Kidney (tissue), 14 donors: ENCODE measurements around the gene FAM161A. TPM values are rescaled to one million over a fixed set of nuclear protein-coding genes. Genes with fewer than 3 reads are reported as not detected.

Experiments
- DNase-seq, 5 donors: peaks; one replicate each; pipeline ENCODE4 v3.0.0-alpha.2; 2013 to 2020
- FAIRE-seq: peaks from 2 replicates; lab custom pipeline; 2012; peaks lifted over from hg19 to GRCh38; lab: Jason Lieb, UNC
- H3K27ac ChIP-seq, 2 donors: one replicate each; pipeline ENCODE4 v1.7.0; 2013; ENCODE audit warnings: low read depth in 2 of 2, low read length in 2 of 2, inconsistent platforms in 1 of 2
- H3K27me3 ChIP-seq: one replicate; pipeline ENCODE4 v1.7.1; 2013; ENCODE audit warnings: low read length, inconsistent platforms; ENCODE audit not compliant: control insufficient read depth, insufficient read depth
- H3K36me3 ChIP-seq, 3 donors: one replicate each; pipeline versions ENCODE4 v1.7.0 to v1.7.1; 2013; ENCODE audit warnings: low read length in 3 of 3, control low read depth in 1 of 3, inconsistent platforms in 1 of 3; ENCODE audit not compliant: insufficient read depth in 3 of 3, control insufficient read depth in 2 of 3
- H3K4me1 ChIP-seq, 3 donors: one replicate each; pipeline versions ENCODE4 v1.7.0 to v1.7.1; 2013; ENCODE audit warnings: low read length in 3 of 3, inconsistent platforms in 1 of 3, low read depth in 1 of 3; ENCODE audit not compliant: control insufficient read depth in 2 of 3, insufficient read depth in 2 of 3
- H3K4me3 ChIP-seq, 3 donors: one replicate each; pipeline versions ENCODE4 v1.7.0 to v1.8.1; 2013; ENCODE audit warnings: low read length in 3 of 3, control low read depth in 1 of 3, inconsistent platforms in 1 of 3
- H3K9ac ChIP-seq, 3 donors: one replicate each; pipeline versions ENCODE4 v1.7.0 to v1.7.1; 2013; ENCODE audit warnings: low read length in 3 of 3, control low read depth in 1 of 3, inconsistent platforms in 1 of 3
- H3K9me3 ChIP-seq, 3 donors: one replicate each; pipeline versions ENCODE4 v1.7.0 to v1.7.1; 2013; ENCODE audit warnings: low read length in 3 of 3, control low read depth in 1 of 3, inconsistent platforms in 1 of 3; ENCODE audit not compliant: control insufficient read depth in 2 of 3, insufficient read depth in 1 of 3
- intact Hi-C: fragments of 100-400 bp; cut with DNase I; formaldehyde crosslinking; loops from one replicate; pipeline ENCODE4 v1.11.1; 2022
- polyA plus RNA-seq: library from polyadenylated mRNA; stranded (reverse); fragments of 350-450 nt; fragmentation: Illumina TruSeq; extraction: RNeasy Lipid Tissue Mini Kit (QIAGEN cat#74804); gene quantifications from one replicate; pipeline ENCODE4 v1.2.3, GENCODE V29; 2014; ENCODE audit warnings: low read depth, low replicate concordance; ENCODE audit not compliant: insufficient read depth
- total RNA-seq: library from RNA; stranded (reverse); fragmentation: NEBNext Ultra II Directional; extraction: Animal tissue kit (Norgen Biotek cat#: 25700); gene quantifications from one replicate; pipeline ENCODE4 v1.2.1, GENCODE V29; 2021
- TF ChIP-seq, protein P1 (sequence below): IDR thresholded peaks from 3 replicates; pipeline ENCODE4 v1.5.1; 2012; ENCODE audit warnings: mild to moderate bottlenecking, moderate library complexity, borderline replicate concordance; ENCODE audit not compliant: insufficient read depth; ENCODE audit errors: extremely low read depth
- donor health status: control.
- donor health status: control.
- donor health status: control.
- donor health status: control.
- donor health status: control.
- donor health status: DM: yes; HTN: yes; CAD: no.
- donor health status: Normal renal cell carcinoma (clear cell type).

FAM161A gene
- total and polyA plus RNA-seq, 2 donors from 2014 or later, result 1.5 to 3.7 TPM

DNA sequence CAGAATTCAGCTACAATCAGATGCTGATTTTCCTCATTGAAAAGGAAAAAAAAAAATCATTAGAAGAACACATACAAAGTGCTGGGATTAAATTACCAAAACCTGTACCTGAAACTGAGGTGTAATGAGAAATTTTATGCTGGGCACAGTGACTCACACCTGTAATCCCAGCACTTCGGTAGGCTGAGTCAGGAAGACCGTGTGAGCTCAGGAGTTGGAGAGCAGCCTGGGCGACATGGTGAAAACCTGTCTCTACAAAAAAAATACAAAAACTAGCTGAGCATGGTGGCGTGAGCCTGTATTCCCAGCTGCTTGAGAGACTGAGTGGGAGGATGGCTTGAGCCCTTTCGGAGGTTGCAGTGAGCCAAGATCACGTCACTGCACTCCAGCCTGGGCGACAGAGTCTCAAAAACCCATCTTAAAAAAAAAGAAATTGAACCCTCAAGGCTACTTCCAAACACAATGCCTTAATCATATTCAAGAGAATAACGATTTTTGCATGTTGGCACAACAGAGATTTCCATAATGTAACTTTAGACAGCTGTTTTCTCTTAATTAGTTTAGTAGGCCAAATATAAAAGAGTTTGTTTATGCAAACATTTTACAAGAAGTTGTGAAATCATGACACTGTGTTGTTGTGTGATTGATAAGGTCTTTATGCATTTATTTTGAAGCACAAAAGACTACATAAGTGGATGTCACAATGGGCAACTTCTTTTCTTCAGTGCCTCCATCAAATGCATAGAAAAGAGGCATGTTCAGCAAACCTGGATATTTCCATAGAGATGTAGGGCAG, 63.9 kb downstream of the FAM161A start:
- Histone ChIP-seq H3K36me3 (no peaks in the 10 kb centered on the region), H3K9me3 (no peaks in the 10 kb centered on the region), H3K4me3 (no peak overlapping the region), H3K27me3 (no peaks in the 10 kb centered on the region), H3K27ac (no peak overlapping the region), H3K4me1 (peaks cover 0 to 3% (median 0%) of the 10 kb centered on the region in 3 donors), H3K9ac (no peak overlapping the region)
- FAIRE-seq (no peak), DNase-seq (no peak)
- intact Hi-C loops, result no loop called here
- TF ChIP-seq, protein P1, sequence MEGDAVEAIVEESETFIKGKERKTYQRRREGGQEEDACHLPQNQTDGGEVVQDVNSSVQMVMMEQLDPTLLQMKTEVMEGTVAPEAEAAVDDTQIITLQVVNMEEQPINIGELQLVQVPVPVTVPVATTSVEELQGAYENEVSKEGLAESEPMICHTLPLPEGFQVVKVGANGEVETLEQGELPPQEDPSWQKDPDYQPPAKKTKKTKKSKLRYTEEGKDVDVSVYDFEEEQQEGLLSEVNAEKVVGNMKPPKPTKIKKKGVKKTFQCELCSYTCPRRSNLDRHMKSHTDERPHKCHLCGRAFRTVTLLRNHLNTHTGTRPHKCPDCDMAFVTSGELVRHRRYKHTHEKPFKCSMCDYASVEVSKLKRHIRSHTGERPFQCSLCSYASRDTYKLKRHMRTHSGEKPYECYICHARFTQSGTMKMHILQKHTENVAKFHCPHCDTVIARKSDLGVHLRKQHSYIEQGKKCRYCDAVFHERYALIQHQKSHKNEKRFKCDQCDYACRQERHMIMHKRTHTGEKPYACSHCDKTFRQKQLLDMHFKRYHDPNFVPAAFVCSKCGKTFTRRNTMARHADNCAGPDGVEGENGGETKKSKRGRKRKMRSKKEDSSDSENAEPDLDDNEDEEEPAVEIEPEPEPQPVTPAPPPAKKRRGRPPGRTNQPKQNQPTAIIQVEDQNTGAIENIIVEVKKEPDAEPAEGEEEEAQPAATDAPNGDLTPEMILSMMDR, result no peak

- no peak for DNase-seq
Measured at GRCh38 chr2:61787941-61788563, 65.8 kb downstream of the FAM161A start.

GRCh38 chr2:61786876-61787275, 67.0 kb downstream of the FAM161A start:
- Histone ChIP-seq H3K4me3 (no peak overlapping the region), H3K9ac (no peak overlapping the region), H3K36me3 (no peaks in the 10 kb centered on the region), H3K27ac (no peak overlapping the region), H3K27me3 (no peaks in the 10 kb centered on the region), H3K9me3 (no peaks in the 10 kb centered on the region), H3K4me1 (no peaks in the 10 kb centered on the region)
- FAIRE-seq (no peak), DNase-seq (no peak)
- TF ChIP-seq, protein P1, result no peak
- intact Hi-C loops, result no loop called here

More at GRCh38 chr2:61787941-61788563, 65.8 kb downstream of the FAM161A start:
- H3K27me3 ChIP-seq, result no peaks in the 10 kb centered on the region
- no peak overlapping the region for H3K4me3 ChIP-seq
- no peaks in the 10 kb centered on the region for H3K9me3 ChIP-seq
- H3K4me1 ChIP-seq, result peaks cover 0 to 3% (median 0%) of the 10 kb centered on the region in 3 donors
- no peak overlapping the region for H3K9ac ChIP-seq
- no peaks in the 10 kb centered on the region for H3K36me3 ChIP-seq
- TF ChIP-seq, protein P1, result no peak
- intact Hi-C loops, result no loop called here
- FAIRE-seq, result no peak
- no peak overlapping the region for H3K27ac ChIP-seq
